ENCODE results near the gene FBXO10.
"Not testable (repeated sequence)": the region's sequence is repeated elsewhere in the genome, so short reads cannot be mapped to it uniquely, and the experiment has no call there.

FBXO10 gene

GRCh38 chr9:37575921-37576721 lies at the start of gene FBXO10:
FBXO10 (minus strand) TSS chr9:37576380; CDS start chr9:37541768, 34,612 bp downstream.
- DNase-seq = peak; percentile 37

- DNase-seq = no peak
Measured at GRCh38 chr9:37625758-37626147, 49.6 kb upstream of the FBXO10 start.

- DNase-seq = no peak
Measured at GRCh38 chr9:37625036-37625757, 49.0 kb upstream of the FBXO10 start.

GRCh38 chr9:37624073-37624472 lies 47.9 kb upstream of the FBXO10 start:
- DNase-seq = no peak

GRCh38 chr9:37623267-37623666 lies 47.1 kb upstream of the FBXO10 start:
- no peak for DNase-seq

- DNase-seq = no peak
Measured at GRCh38 chr9:37622462-37622861, 46.3 kb upstream of the FBXO10 start.

- DNase-seq = no peak
Measured at GRCh38 chr9:37621273-37622121, 45.3 kb upstream of the FBXO10 start.

- DNase-seq = no peak
Measured at GRCh38 chr9:37620396-37620795, 44.2 kb upstream of the FBXO10 start.

GRCh38 chr9:37619806-37620205 lies 43.6 kb upstream of the FBXO10 start:
- DNase-seq = no peak

- no peak for DNase-seq
Measured at GRCh38 chr9:37618817-37619216, 42.6 kb upstream of the FBXO10 start.

- DNase-seq = no peak
Measured at GRCh38 chr9:37617832-37618231, 41.7 kb upstream of the FBXO10 start.

- DNase-seq = no peak
Measured at GRCh38 chr9:37617161-37617560, 41.0 kb upstream of the FBXO10 start.

- DNase-seq = no peak
Measured at GRCh38 chr9:37611961-37612360, 35.8 kb upstream of the FBXO10 start.

- no peak for DNase-seq
Measured at GRCh38 chr9:37611014-37611413, 34.8 kb upstream of the FBXO10 start.

GRCh38 chr9:37609735-37610397 lies 33.7 kb upstream of the FBXO10 start:
- no peak for DNase-seq

GRCh38 chr9:37608250-37608649 lies 32.1 kb upstream of the FBXO10 start:
- no peak for DNase-seq

- no peak for DNase-seq
Measured at GRCh38 chr9:37604296-37604695, 28.1 kb upstream of the FBXO10 start.

GRCh38 chr9:37602817-37603216 lies 26.6 kb upstream of the FBXO10 start:
- no peak for DNase-seq

GRCh38 chr9:37602061-37602460 lies 25.9 kb upstream of the FBXO10 start:
- not testable (repeated sequence) for DNase-seq

GRCh38 chr9:37596504-37596903 lies 20.3 kb upstream of the FBXO10 start:
- no peak for DNase-seq

GRCh38 chr9:37593883-37594448 lies 17.8 kb upstream of the FBXO10 start:
- no peak for DNase-seq
